Choroid plexus epithelial cell (primary cell): ENCODE data around the gene RPL35A.
"Not testable (repeated sequence)": the region's sequence is repeated elsewhere in the genome, so short reads cannot be mapped to it uniquely, and the experiment has no call there.

Experiments used
- DNase-seq: peaks from one replicate; pipeline ENCODE4 v3.0.0-alpha.2; 2010; ENCODE audit warnings: low read depth
- H3K4me3 ChIP-seq: 2 replicates; pipeline ENCODE4 v1.5.1; 2011; ENCODE audit warnings: low read depth, mild to moderate bottlenecking, control low read depth, low read length, moderate library complexity
- TF ChIP-seq, protein P1 (sequence below): conservative IDR thresholded peaks from 2 replicates; pipeline ENCODE4 v1.5.1; 2011; ENCODE audit warnings: low read depth, mild to moderate bottlenecking, control low read depth, inconsistent platforms, low read length, moderate library complexity

Gene RPL35A

DNA sequence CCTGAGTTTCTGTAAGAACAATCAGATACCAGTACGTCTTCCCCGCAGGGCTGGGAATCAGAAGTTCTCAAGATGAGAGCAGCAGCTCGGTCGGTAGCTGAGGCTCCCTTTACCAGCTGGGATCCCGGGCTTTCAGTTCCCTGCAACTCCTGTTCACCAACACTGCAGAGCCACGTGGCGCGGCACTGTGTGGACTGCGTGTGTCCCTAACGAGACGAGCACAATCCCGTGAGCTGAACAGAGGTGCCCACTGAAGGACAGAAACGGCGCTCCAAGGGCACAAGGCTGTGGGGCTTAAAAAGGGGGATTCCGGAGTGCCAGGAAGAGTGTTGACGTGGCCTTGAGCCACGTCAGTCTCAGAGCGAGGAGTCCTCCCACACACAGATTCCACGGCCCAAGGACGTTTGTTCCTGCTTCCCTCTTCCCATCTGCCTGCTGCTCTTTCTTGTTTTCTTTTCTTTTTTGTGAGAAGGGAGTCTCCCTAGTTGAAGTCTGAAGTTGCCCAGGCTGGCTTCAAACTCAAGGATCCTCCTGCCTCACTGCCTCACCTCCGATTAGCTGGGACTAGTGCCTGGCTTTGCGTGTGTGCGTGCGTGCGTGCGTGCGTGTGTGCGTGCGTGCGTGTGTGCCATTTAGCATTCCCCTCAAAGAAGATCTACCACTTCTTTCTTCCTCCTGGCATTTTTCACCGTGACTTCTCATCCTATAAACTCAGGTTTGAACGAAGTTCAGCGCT lies 37.1 kb upstream of the RPL35A start:
- TF ChIP-seq, protein P1, sequence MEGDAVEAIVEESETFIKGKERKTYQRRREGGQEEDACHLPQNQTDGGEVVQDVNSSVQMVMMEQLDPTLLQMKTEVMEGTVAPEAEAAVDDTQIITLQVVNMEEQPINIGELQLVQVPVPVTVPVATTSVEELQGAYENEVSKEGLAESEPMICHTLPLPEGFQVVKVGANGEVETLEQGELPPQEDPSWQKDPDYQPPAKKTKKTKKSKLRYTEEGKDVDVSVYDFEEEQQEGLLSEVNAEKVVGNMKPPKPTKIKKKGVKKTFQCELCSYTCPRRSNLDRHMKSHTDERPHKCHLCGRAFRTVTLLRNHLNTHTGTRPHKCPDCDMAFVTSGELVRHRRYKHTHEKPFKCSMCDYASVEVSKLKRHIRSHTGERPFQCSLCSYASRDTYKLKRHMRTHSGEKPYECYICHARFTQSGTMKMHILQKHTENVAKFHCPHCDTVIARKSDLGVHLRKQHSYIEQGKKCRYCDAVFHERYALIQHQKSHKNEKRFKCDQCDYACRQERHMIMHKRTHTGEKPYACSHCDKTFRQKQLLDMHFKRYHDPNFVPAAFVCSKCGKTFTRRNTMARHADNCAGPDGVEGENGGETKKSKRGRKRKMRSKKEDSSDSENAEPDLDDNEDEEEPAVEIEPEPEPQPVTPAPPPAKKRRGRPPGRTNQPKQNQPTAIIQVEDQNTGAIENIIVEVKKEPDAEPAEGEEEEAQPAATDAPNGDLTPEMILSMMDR, result no peak
- H3K4me3 ChIP-seq, result peak overlapping the region; percentile 15
- DNase-seq, result peak; percentile 16

- TF ChIP-seq, protein P1, result no peak
- no peak overlapping the region for H3K4me3 ChIP-seq
- no peak for DNase-seq
These were observed 36.2 kb upstream of the RPL35A start for GRCh38 chr3:197913641-197914380.

DNA sequence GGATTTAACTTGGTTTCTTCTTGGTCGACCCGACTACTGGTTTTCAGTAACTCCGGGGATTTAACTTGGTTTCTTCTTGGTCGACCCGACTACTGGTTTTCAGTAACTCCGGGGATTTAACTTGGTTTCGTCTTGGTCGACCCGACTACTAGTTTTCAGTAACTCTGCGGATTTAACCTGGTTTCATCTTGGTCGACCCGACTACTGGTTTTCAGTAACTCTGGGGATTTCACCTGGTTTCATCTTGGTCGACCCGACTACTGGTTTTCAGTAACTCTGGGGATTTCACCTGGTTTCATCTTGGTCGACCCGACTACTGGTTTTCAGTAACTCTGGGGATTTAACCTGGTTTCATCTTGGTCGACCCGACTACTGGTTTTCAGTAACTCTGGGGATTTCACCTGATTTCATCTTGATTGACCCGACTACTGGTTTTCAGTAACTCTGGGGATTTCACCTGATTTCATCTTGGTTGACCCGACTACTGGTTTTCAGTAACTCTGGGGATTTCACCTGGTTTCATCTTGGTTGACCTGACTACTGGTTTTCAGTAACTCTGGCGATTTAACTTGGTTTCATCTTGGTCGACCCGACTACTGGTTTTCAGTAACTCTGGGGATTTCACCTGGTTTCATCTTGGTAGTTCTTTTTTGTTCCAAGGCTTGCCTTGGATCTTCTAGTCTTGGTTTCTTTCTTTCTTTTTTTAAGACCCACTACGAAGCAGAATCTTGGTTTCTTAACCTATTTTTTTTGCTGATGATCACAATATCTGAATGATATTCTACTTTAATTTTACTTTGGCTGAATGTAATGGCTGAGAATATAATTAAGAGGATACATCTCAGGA lies 28.3 kb upstream of the RPL35A start:
- not testable (repeated sequence) for H3K4me3 ChIP-seq, DNase-seq

DNA sequence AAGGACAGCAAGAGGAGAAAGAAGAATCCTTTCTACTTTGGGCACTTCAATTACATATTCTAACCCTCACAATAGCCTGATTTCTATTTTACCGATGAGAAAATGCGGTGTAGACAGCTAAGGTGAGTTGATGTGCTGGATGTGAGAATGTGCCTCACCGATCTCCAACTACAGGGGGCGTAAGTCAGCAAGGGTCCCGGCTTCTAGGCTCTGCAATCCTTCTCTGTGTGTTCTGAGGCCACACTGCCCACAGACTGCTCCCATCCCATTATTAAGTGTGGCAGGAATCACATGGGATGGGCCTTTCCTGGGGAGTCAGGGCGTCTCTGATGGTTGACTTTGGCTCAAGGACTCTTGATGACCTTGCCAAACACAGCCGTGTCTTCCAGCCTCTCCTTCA lies 23.6 kb upstream of the RPL35A start:
- TF ChIP-seq, protein P1, result no peak
- no peak overlapping the region for H3K4me3 ChIP-seq
- DNase-seq, result no peak

- DNase-seq, H3K4me3 ChIP-seq: not testable (repeated sequence)
These were observed 22.4 kb upstream of the RPL35A start for GRCh38 chr3:197927578-197927977.

DNA sequence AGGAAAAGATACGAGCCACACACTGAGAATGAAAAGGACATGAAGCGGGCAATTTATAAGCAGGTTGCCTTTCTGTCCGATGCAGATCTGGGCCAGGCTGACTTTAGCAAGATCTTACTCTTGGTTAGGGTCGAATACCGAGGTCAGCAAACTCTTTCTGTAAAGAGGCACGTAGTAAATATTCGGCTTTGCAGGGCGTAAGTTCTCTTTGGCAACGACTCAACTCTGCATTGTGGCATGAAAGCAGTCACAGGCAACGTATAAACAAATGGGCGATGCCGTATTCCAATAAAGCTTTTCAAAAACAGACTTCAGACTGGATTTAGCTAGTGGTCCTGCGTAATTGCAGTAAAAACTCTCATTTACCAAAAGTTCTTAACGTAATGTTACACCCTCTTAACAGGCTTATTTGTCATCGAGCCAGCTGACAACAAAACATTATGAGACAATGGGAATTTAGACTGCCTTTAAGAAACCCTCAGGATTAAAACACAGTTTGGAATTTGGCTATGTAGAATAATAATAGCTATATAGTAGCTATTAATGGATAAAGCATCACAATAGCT lies 13.1 kb upstream of the RPL35A start:
- no peak for DNase-seq
- no peak overlapping the region for H3K4me3 ChIP-seq
- TF ChIP-seq, protein P1, result no peak

GRCh38 chr3:197940745-197941384 lies 9.1 kb upstream of the RPL35A start:
- H3K4me3 ChIP-seq, result no peak overlapping the region
- DNase-seq, result no peak
- TF ChIP-seq, protein P1, result no peak
